ENCODE measurements around the gene LSM14A. TPM values are rescaled to one million over a fixed set of nuclear protein-coding genes. Genes with fewer than 3 reads are reported as not detected.

LSM14A gene
- total and polyA plus RNA-seq, 4 experiments from 2014 or later: 158 to 176 (median 170) TPM

DNA sequence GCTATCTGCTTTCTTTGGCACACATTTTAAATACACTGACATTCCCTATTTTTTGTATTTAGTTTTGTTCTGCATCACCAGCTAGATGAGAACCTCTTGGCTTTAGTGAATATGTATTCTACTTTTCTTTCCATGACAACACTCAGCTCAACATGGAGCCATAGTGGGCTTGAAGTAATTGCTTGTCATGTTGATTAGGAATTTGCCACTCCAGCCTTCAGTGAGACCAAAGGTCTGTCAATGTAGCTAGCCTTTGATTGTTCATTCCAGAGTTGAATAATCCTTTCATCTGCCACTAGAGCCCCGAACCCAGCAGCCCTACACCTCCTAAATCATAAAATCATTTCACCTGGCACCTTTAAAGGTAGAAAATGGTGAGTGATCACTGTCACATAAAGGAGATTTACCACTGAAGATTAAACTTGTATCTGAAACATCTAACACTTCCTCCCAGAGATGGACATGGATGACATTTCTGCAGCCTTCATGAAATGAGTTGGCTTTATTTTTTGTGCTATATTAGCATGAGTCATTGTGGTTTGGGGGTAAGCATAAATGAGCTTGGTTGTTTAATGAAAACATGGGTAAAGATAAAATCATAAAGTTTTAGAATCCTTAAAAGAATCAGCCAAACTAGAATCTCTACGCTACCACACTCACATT is 52.8 kb downstream of the LSM14A start:
- DNase-seq: no peak
- no peak overlapping the region for H3K27ac ChIP-seq (ENCODE audit: low read depth, low read length)
- H3K4me1 Mint-ChIP-seq: peaks cover 27 to 46% (median 39%) of the 10 kb centered on the region in 4 donors
- POLR2A ChIA-PET (ENCODE audit: partially characterized antibody): interaction anchor here (0.9 to 2.3 kb wide), 6 partner anchors 9 to 180 kb away, joined by 3 to 14 read pairs (median 4); partner anchors contain the start of genes LSM14A and PDCD2L
- peaks cover 66 to 86% of the 10 kb centered on the region in 2 donors for H3K36me3 Mint-ChIP-seq
- no peaks in the 10 kb centered on the region for H3K27me3 Mint-ChIP-seq
- H3K36me3 ChIP-seq (ENCODE audit: insufficient read depth, low read length): peaks cover 65% of the 10 kb centered on the region
- no peak overlapping the region for H3K4me3 ChIP-seq (ENCODE audit: low read length in 2 of 2)
- no peaks in the 10 kb centered on the region for H3K9me3 Mint-ChIP-seq
- H3K27me3 ChIP-seq (ENCODE audit: insufficient read depth, low read length): no peaks in the 10 kb centered on the region
- CTCF ChIA-PET (ENCODE audit: partially characterized antibody): interaction anchor here (1.2 to 3.7 kb wide), 9 partner anchors 9 to 121 kb away, joined by 3 to 17 read pairs (median 4); no protein-coding TSS in a partner anchor
- intact Hi-C loops (cut with micrococcal nuclease): loop anchor here (5.0 kb wide), 1 partner anchor 38 kb away; no protein-coding TSS in a partner anchor
- H3K4me1 ChIP-seq (ENCODE audit: insufficient read depth, low read length): peaks cover 24% of the 10 kb centered on the region
- peak overlapping the region; percentile 35 to 78 (median 49) for H3K27ac Mint-ChIP-seq
- no peaks in the 10 kb centered on the region for H3K9me3 ChIP-seq (ENCODE audit: control insufficient read depth in 1 of 2, low read length in 2 of 2)
- peak overlapping the region in 3 of 8 donors; percentile 4 to 32 (median 7) for H3K4me3 Mint-ChIP-seq

DNA sequence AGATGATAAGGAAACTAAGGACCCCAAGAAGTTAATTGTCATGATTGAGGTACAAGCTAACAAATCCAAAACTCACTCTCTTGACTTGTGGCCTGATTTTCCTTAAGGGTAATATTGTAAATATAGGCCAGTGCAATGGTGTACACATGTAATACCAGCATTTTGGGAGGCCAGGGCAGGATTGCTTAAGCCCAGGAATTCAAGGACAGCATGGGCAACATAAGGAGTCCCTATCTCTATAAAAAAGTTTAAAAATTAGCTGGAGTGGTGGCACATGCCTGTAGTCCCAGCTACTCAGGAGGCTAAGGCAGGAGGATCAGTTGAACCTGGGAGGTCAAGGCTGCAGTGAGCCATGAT is 53.3 kb downstream of the LSM14A start:
- no peak for DNase-seq
- Histone ChIP-seq H3K36me3 (ENCODE audit: insufficient read depth, low read length) (peaks cover 68% of the 10 kb centered on the region), H3K4me3 (ENCODE audit: low read length in 2 of 2) (no peak overlapping the region), H3K9me3 (ENCODE audit: control insufficient read depth in 1 of 2, low read length in 2 of 2) (no peaks in the 10 kb centered on the region), H3K27ac (ENCODE audit: low read depth, low read length) (no peak overlapping the region), H3K4me1 (ENCODE audit: insufficient read depth, low read length) (peaks cover 24% of the 10 kb centered on the region), H3K27me3 (ENCODE audit: insufficient read depth, low read length) (no peaks in the 10 kb centered on the region)
- H3K27ac Mint-ChIP-seq: peak overlapping the region; percentile 3 to 78 (median 47)
- ChIA-PET CTCF (ENCODE audit: partially characterized antibody) (interaction anchor here (0.7 to 3.7 kb wide), 11 partner anchors 9 to 217 kb away, joined by 3 to 17 read pairs (median 3); no protein-coding TSS in a partner anchor), POLR2A (ENCODE audit: partially characterized antibody) (interaction anchor here (0.9 to 2.3 kb wide), 5 partner anchors 44 to 179 kb away, joined by 3 to 14 read pairs (median 5); partner anchors contain the start of genes LSM14A and PDCD2L)
- peaks cover 63 to 85% of the 10 kb centered on the region in 2 donors for H3K36me3 Mint-ChIP-seq
- no peaks in the 10 kb centered on the region for H3K9me3 Mint-ChIP-seq
- H3K27me3 Mint-ChIP-seq: no peaks in the 10 kb centered on the region
- H3K4me1 Mint-ChIP-seq: peaks cover 23 to 41% (median 35%) of the 10 kb centered on the region in 4 donors
- intact Hi-C loops (cut with micrococcal nuclease): no loop called here
- H3K4me3 Mint-ChIP-seq: peak overlapping the region in 1 of 8 donors; percentile 7

DNA sequence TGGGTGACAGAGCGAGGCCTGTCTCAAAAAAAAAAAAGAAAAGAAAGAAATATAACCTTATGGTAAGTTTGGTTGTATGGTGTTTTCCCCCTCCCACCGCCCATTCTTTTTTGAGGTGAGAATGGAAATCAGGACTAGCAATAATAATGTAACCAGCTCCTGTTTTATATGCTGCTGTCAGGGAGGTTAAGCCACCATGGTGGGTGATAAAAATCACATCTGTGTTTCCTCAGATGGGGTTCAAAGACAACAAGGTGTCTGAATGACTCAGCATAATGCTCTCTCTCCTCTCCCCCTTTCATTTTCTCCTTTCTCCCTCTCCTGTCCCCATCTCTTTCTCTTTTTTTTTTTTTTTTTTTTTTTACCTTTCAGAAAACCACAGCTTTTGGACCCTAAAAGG is 53.7 kb downstream of the LSM14A start:
- H3K4me3 Mint-ChIP-seq: no peak overlapping the region
- Histone ChIP-seq H3K4me3 (ENCODE audit: low read length in 2 of 2) (no peak overlapping the region), H3K27ac (ENCODE audit: low read depth, low read length) (no peak overlapping the region), H3K4me1 (ENCODE audit: insufficient read depth, low read length) (peaks cover 24% of the 10 kb centered on the region), H3K36me3 (ENCODE audit: insufficient read depth, low read length) (peaks cover 66% of the 10 kb centered on the region), H3K27me3 (ENCODE audit: insufficient read depth, low read length) (no peaks in the 10 kb centered on the region), H3K9me3 (ENCODE audit: control insufficient read depth in 1 of 2, low read length in 2 of 2) (no peaks in the 10 kb centered on the region)
- H3K36me3 Mint-ChIP-seq: peaks cover 60 to 84% of the 10 kb centered on the region in 2 donors
- no peaks in the 10 kb centered on the region for H3K9me3 Mint-ChIP-seq
- CTCF ChIA-PET (ENCODE audit: partially characterized antibody): interaction anchor here (0.7 to 3.7 kb wide), 9 partner anchors 14 to 217 kb away, joined by 3 to 17 read pairs (median 3); no protein-coding TSS in a partner anchor
- intact Hi-C loops (cut with micrococcal nuclease): no loop called here
- peak overlapping the region in 6 of 7 donors; percentile 32 to 76 (median 45) for H3K27ac Mint-ChIP-seq
- POLR2A ChIA-PET (ENCODE audit: partially characterized antibody): interaction anchor here (0.6 to 2.3 kb wide), 6 partner anchors 8 to 179 kb away, joined by 3 to 14 read pairs (median 5); partner anchors contain the start of genes LSM14A and PDCD2L
- no peaks in the 10 kb centered on the region for H3K27me3 Mint-ChIP-seq
- H3K4me1 Mint-ChIP-seq: peaks cover 23 to 42% (median 35%) of the 10 kb centered on the region in 4 donors
- DNase-seq: no peak

DNA sequence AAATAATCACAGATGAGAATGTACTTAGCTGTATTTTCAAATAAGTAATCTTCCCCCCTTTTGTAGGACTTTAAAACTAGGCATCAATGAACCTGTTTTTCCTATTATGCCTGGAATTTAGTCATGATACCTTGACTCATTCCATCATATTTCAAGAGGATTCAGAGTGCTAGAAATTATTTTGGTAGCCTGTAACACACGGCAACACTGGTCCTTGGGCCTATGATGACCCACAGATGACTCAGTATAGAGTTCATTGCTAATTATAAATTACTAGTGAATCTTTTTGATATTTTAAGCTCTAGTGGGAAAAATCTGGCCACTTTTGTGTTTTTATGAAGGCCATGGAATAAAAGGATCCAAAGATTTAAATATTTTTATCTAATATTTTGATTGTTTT is 56.0 kb downstream of the LSM14A start:
- CTCF ChIA-PET (ENCODE audit: partially characterized antibody): interaction anchor here (1.4 to 1.6 kb wide), 2 partner anchors 9 to 99 kb away, joined by 3 to 5 read pairs; no protein-coding TSS in a partner anchor
- Histone ChIP-seq H3K4me3 (ENCODE audit: low read length in 2 of 2) (no peak overlapping the region), H3K27me3 (ENCODE audit: insufficient read depth, low read length) (no peaks in the 10 kb centered on the region), H3K36me3 (ENCODE audit: insufficient read depth, low read length) (peaks cover 43% of the 10 kb centered on the region), H3K4me1 (ENCODE audit: insufficient read depth, low read length) (peaks cover 37% of the 10 kb centered on the region), H3K9me3 (ENCODE audit: control insufficient read depth in 1 of 2, low read length in 2 of 2) (no peaks in the 10 kb centered on the region), H3K27ac (ENCODE audit: low read depth, low read length) (no peak overlapping the region)
- no peaks in the 10 kb centered on the region for H3K27me3 Mint-ChIP-seq
- intact Hi-C loops (cut with micrococcal nuclease): no loop called here
- H3K27ac Mint-ChIP-seq: no peak overlapping the region
- DNase-seq: no peak
- peaks cover 42 to 67% of the 10 kb centered on the region in 2 donors for H3K36me3 Mint-ChIP-seq
- H3K9me3 Mint-ChIP-seq: no peaks in the 10 kb centered on the region
- no peak overlapping the region for H3K4me3 Mint-ChIP-seq
- POLR2A ChIA-PET (ENCODE audit: partially characterized antibody): no interaction called here
- peaks cover 31 to 47% (median 42%) of the 10 kb centered on the region in 4 donors for H3K4me1 Mint-ChIP-seq

DNA sequence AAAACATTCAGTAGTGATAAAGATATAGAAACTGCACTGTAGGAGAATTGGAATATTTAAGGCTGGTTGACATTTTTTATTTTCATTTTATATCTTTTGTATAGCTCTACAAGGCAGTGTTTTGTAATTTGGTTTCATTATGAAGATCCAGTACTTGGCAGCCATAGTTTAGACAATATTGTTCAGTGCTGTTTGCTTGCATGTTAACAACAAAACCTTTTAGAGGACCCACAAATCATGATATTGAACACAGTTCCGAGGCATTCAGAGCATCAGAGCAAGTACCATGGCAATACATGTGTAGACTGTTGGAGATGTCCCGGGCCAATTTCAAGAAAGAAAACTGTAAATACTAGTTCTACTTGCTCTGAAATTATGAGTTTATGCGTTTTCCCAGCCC is 56.5 kb downstream of the LSM14A start:
- H3K4me3 Mint-ChIP-seq: no peak overlapping the region
- ChIA-PET POLR2A (ENCODE audit: partially characterized antibody) (no interaction called here), CTCF (ENCODE audit: partially characterized antibody) (interaction anchor here (1.6 kb wide), 1 partner anchor 9 kb away, joined by 5 read pairs; no protein-coding TSS in a partner anchor)
- no peak for DNase-seq
- H3K4me3 ChIP-seq (ENCODE audit: low read length in 2 of 2): no peak overlapping the region
- H3K27me3 Mint-ChIP-seq: no peaks in the 10 kb centered on the region
- no peaks in the 10 kb centered on the region for H3K27me3 ChIP-seq (ENCODE audit: insufficient read depth, low read length)
- no peaks in the 10 kb centered on the region for H3K9me3 Mint-ChIP-seq
- H3K36me3 Mint-ChIP-seq: peaks cover 39 to 62% of the 10 kb centered on the region in 2 donors
- no peaks in the 10 kb centered on the region for H3K9me3 ChIP-seq (ENCODE audit: control insufficient read depth in 1 of 2, low read length in 2 of 2)
- peak overlapping the region in 3 of 7 donors; percentile 7 to 42 (median 19) for H3K27ac Mint-ChIP-seq
- peaks cover 29 to 44% (median 39%) of the 10 kb centered on the region in 4 donors for H3K4me1 Mint-ChIP-seq
- intact Hi-C loops (cut with micrococcal nuclease): no loop called here
- peaks cover 39% of the 10 kb centered on the region for H3K36me3 ChIP-seq (ENCODE audit: insufficient read depth, low read length)
- H3K27ac ChIP-seq (ENCODE audit: low read depth, low read length): no peak overlapping the region
- peaks cover 37% of the 10 kb centered on the region for H3K4me1 ChIP-seq (ENCODE audit: insufficient read depth, low read length)

DNA sequence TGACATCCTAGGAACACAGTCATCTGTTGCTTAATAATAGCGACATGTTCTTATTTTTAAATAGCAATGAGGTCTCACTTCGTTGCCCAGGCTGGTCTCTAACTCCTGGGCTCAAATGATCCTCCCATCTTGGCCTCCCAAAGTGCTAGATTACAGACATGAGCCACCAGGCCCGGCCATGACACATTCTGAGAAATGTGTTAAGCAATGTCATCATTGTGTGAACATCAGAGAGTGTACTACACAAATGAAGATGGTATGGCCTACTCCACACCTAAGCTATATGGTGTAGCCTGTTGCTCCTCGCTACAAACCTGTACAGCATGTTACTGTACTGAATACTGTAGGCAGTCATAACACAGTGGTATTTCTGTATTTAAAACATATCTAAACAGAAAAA is 57.4 kb downstream of the LSM14A start:
- peaks cover 31% of the 10 kb centered on the region for H3K4me1 ChIP-seq (ENCODE audit: insufficient read depth, low read length)
- H3K27me3 Mint-ChIP-seq: no peaks in the 10 kb centered on the region
- peaks cover 34 to 54% of the 10 kb centered on the region in 2 donors for H3K36me3 Mint-ChIP-seq
- H3K27ac ChIP-seq (ENCODE audit: low read depth, low read length): no peak overlapping the region
- no peak overlapping the region for H3K4me3 Mint-ChIP-seq
- H3K27ac Mint-ChIP-seq: peak overlapping the region in 3 of 7 donors; percentile 17 to 50 (median 29)
- ChIA-PET POLR2A (ENCODE audit: partially characterized antibody) (no interaction called here), CTCF (ENCODE audit: partially characterized antibody) (no interaction called here)
- H3K9me3 ChIP-seq (ENCODE audit: control insufficient read depth in 1 of 2, low read length in 2 of 2): no peaks in the 10 kb centered on the region
- H3K9me3 Mint-ChIP-seq: no peaks in the 10 kb centered on the region
- intact Hi-C loops (cut with micrococcal nuclease): no loop called here
- no peaks in the 10 kb centered on the region for H3K27me3 ChIP-seq (ENCODE audit: insufficient read depth, low read length)
- peaks cover 23 to 39% (median 34%) of the 10 kb centered on the region in 4 donors for H3K4me1 Mint-ChIP-seq
- H3K4me3 ChIP-seq (ENCODE audit: low read length in 2 of 2): no peak overlapping the region
- DNase-seq: no peak
- H3K36me3 ChIP-seq (ENCODE audit: insufficient read depth, low read length): peaks cover 29% of the 10 kb centered on the region

DNA sequence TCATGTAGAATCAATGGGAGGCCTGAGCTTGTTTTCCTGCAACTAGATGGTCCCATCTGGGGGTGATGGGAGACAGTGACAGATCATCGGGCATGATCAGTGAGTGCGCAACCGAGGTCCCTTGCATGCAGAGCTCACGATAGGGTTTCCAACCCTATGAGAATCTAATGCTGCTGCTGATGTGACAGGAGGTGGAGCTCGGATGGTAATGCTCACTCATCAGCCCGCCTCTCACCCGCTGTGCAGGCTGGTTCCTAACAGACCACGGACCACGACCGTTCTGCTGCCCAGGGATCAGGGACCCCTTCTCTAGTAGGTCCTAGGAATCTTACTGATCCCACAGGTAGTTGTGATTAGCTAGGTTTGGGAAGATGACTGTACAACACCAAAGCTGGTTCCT is 58.5 kb downstream of the LSM14A start:
- Histone ChIP-seq H3K36me3 (ENCODE audit: insufficient read depth, low read length) (peaks cover 26% of the 10 kb centered on the region), H3K4me1 (ENCODE audit: insufficient read depth, low read length) (peaks cover 20% of the 10 kb centered on the region), H3K4me3 (ENCODE audit: low read length in 2 of 2) (no peak overlapping the region), H3K9me3 (ENCODE audit: control insufficient read depth in 1 of 2, low read length in 2 of 2) (no peaks in the 10 kb centered on the region), H3K27ac (ENCODE audit: low read depth, low read length) (no peak overlapping the region), H3K27me3 (ENCODE audit: insufficient read depth, low read length) (no peaks in the 10 kb centered on the region)
- Mint-ChIP-seq H3K9me3 (peaks cover 0 to 2% (median 0%) of the 10 kb centered on the region in 8 donors), H3K4me1 (peaks cover 13 to 31% (median 24%) of the 10 kb centered on the region in 4 donors), H3K4me3 (no peak overlapping the region), H3K27me3 (no peaks in the 10 kb centered on the region), H3K36me3 (peaks cover 30 to 45% of the 10 kb centered on the region in 2 donors), H3K27ac (peak overlapping the region in 4 of 7 donors; percentile 25 to 53 (median 50))
- intact Hi-C loops (cut with micrococcal nuclease): no loop called here
- CTCF ChIA-PET (ENCODE audit: partially characterized antibody): interaction anchor here (1.1 kb wide), 1 partner anchor 104 kb away, joined by 3 read pairs; no protein-coding TSS in a partner anchor
- POLR2A ChIA-PET (ENCODE audit: partially characterized antibody): no interaction called here
- no peak for DNase-seq
